HG02642 (cell line): ENCODE measurements around the gene PTPRD.

Source experiments
- ATAC-seq: cut with Tn5 transposase; IDR thresholded peaks from one replicate; pipeline ENCODE4 v1.9.1; 2021; ENCODE audit warnings: mild to moderate bottlenecking; ENCODE audit not compliant: unreplicated experiment, poor library complexity

PTPRD gene

GRCh38 chr9:8401961-8402705 is 2210.7 kb downstream of the PTPRD start:
- ATAC-seq = no peak

GRCh38 chr9:8400378-8400777 is 2212.4 kb downstream of the PTPRD start:
- no peak for ATAC-seq

- no peak for ATAC-seq
Observed at GRCh38 chr9:8395022-8395421, 2217.8 kb downstream of the PTPRD start.

- no peak for ATAC-seq
Observed at GRCh38 chr9:8394341-8394740, 2218.5 kb downstream of the PTPRD start.

GRCh38 chr9:8392866-8393265 is 2219.9 kb downstream of the PTPRD start:
- no peak for ATAC-seq

GRCh38 chr9:8391566-8391965 is 2221.2 kb downstream of the PTPRD start:
- no peak for ATAC-seq

GRCh38 chr9:8391132-8391531 is 2221.7 kb downstream of the PTPRD start:
- ATAC-seq = no peak

- no peak for ATAC-seq
Observed at GRCh38 chr9:8390571-8390970, 2222.2 kb downstream of the PTPRD start.

GRCh38 chr9:8389531-8389930 is 2223.3 kb downstream of the PTPRD start:
- no peak for ATAC-seq

- no peak for ATAC-seq
Observed at GRCh38 chr9:8388132-8388531, 2224.7 kb downstream of the PTPRD start.

- no peak for ATAC-seq
Observed at GRCh38 chr9:8384091-8384490, 2228.7 kb downstream of the PTPRD start.

- no peak for ATAC-seq
Observed at GRCh38 chr9:8382777-8383527, 2229.8 kb downstream of the PTPRD start.

GRCh38 chr9:8382266-8382665 is 2230.5 kb downstream of the PTPRD start:
- no peak for ATAC-seq

GRCh38 chr9:8381601-8382000 is 2231.2 kb downstream of the PTPRD start:
- no peak for ATAC-seq

- no peak for ATAC-seq
Observed at GRCh38 chr9:8374471-8374870, 2238.3 kb downstream of the PTPRD start.

GRCh38 chr9:8371686-8372085 is 2241.1 kb downstream of the PTPRD start:
- no peak for ATAC-seq

GRCh38 chr9:8366161-8366926 is 2246.5 kb downstream of the PTPRD start:
- no peak for ATAC-seq

- no peak for ATAC-seq
Observed at GRCh38 chr9:8365466-8366160, 2247.2 kb downstream of the PTPRD start.

- ATAC-seq = peak; percentile 57
Observed at GRCh38 chr9:8365029-8365428, 2247.8 kb downstream of the PTPRD start.

- ATAC-seq = no peak
Observed at GRCh38 chr9:8364026-8364752, 2248.6 kb downstream of the PTPRD start.
